Germinal center (tissue), 1 donor: Measurements from ENCODE around the gene EMD.
A peak's percentile ranks its signal among the peaks of the same experiment; 100 is the strongest.
"Not testable (repeated sequence)": the region's sequence is repeated elsewhere in the genome, so short reads cannot be mapped to it uniquely, and the experiment has no call there.

Experiments
- DNase-seq: peaks from one replicate; pipeline ENCODE4 v3.0.0; 2012; ENCODE audit warnings: mixed read lengths, low spot score

EMD gene

DNA sequence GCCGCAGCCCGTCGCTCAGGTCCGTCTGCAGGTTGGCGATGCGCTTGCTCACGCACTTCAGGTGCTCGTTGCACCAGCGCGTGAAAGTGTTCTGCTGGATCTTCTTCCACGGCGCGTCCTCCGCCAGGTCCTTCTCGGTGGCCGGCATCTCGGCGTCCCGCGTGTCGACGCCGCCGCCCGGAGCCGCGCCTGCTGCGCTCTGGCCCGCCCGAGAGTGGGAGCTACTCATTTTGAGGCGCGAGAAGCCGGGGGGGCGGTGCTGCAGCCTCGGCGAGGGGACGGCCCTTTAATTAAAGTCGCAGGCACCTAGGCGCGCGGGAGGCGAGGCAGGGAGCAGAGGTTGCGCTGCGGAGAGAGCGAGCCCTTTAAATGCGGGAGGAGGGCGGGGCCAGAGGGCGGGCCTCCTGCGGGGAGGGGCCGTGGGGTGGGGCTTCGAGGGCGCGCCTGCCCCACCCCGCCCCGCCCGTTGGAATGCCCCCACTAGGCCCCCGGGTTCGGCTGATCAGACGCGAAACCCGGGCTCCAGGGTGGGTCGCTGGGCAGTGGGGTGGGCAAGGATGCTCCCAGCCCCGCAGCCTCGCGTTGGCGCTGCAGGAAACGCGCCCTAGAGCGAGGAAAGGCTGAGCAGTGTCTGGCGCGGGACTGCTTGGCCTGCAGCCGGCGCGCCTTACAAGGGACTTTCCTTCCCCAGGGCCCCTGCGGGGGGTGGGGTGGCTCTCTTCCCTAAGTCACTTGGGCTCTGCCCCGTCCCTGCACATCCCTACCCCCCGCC lies 7.9 kb upstream of the EMD start:
- peak; percentile 82 for DNase-seq

DNA sequence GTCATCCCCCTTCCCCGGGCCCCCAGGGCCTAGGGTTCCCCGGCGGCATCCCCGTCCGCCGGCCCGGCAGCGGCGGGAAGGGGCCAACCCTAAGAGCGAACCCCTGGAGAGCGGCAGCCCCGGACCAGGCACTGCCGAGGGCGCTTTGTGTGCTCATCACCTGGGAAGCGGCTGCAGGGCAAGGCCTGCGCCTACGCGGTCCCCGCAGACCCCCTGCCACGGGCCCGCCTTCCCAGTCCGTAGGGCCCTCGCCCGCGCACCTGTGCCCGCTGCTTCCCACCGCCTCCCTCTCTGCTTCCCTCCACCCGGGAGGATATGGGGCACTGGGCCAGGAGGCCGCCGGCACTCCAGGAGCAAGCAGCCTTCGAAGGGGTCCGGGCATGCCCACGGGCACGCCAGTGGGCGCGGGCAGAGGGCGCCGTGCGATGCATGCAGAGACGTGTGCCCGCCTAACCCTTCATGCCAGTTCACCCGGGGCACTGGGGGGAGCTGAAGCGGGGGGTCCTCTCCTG lies 7.2 kb upstream of the EMD start:
- no peak for DNase-seq

DNA sequence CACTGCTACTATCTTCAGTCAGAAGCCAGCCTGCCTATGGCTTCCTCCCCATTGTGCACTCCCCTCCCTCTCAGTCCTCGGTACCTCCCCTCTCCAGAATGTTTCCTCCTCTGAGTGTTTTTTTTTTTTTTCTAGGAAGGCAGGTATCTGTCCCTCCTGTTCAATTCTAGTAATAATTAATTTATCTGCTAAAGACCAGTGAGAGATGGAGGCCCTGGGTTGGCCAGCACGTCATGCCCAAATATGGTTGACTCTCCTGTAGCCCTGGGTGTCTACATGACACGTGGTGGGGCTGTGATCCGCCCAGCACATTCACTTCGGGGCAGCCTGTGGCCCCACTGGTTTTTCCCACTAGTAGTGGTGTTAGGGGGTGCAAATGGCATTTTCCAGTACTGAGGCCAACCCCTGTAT lies 6.5 kb upstream of the EMD start:
- DNase-seq = no peak

DNA sequence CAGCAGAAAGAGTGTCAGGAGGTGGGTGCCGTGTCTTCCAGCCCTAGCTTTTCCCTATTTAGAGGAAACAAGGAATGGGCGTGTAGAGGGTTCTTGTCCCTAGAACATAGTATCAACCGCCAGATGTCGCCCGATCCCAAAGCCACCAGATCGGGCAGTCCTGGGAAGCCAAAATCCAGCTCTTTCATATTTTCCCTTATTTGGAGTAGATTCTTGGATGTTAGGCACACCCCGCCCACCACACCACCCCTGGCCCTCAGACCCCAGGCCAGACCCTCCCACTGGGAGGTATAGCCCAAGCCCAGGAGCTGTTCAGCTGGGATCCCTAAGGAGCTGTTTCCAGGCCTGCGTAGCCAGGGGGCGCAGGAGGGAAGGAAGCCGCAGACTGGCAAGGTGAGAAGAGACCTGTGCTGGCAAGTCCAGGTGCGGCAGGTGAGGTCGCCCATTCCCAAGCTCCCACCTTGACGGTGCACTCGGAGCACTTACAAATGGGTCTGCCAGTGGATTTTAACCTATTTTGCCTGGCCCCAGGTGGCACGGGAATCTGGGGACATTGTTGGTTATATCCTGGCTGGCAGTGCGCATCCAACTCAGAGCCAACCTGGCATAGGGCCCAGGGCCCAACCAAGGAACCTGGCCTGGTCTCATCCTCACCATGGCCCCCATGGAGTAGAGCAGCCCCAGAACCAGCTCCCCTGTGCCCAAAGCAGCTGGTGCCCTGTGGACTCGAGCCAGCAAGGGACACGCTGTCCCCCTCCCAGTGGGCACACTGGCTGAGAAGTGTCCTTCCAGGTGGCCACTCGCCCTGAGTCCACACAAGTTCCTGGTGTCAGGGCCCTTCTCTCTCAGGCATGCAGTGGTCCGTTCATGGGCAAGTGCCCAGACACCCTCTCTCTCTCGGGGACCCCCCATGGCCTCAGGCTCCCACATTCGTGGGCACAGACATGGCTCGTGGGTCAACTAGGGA lies 5.5 kb upstream of the EMD start:
- no peak for DNase-seq

DNA sequence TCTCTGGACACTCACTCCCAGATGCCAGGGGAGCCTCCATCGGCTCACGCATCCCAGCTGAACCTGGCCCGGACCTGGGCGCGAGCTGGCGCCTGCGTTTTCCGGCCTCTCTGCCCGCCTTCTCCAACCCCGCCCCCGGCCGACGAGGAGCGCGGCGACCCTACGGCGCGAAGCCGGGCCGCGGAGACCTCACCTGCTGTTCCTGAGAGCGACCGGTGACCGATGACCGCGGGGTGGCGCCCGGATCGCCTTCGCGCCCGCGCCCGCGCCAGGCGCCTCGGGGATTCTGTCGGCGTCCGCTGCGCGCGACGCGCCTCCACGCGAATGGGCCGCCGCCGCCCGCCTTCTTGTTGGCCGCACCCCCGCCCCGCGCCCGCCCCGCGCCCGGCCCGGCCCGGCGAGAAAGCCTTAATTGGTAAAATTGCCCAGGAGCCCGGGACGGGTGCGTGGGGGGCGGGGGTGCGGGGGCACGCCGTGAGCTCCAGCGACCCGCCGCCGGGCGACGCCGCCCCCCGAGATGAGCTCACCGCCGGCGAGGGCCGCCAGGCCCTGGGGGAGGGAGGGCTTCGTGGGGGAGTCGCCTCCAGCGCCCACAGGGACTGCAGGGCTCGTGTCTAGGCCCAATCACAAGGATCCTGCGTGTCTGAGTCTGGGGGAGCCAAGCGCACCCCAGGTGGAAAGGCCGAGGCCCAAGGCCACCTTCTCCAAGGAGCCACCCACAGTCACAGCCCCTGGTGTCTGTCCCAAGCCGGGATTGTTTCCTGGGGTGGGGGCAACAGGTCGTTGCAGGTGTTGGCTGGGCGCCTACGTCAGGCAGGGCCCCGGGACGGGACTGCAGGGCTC lies 4.6 kb upstream of the EMD start, which contains the start of gene FLNA:
TSS of gene FLNA (minus strand) at position 322 of the 843 bp plus-strand sequence. CDS start 3,389 bp downstream, outside the sequence.
- DNase-seq = no peak

DNA sequence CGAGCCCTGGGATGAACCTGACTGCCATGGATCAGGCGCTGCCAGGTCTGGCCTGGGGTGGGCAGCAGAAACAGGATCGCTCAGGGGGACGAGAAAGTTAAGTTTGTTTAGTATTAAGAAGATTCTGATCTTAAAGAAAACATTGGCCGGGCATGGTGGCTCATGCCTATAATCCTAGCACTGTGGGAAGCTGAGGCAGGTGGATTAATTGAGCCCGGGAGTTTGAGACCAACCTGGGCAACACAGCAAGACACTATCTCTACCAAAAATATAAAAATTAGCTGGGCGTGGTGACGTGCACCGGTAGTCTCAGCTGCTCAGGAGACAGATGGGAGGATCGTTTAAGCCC lies 4.0 kb upstream of the EMD start:
- no peak for DNase-seq

DNA sequence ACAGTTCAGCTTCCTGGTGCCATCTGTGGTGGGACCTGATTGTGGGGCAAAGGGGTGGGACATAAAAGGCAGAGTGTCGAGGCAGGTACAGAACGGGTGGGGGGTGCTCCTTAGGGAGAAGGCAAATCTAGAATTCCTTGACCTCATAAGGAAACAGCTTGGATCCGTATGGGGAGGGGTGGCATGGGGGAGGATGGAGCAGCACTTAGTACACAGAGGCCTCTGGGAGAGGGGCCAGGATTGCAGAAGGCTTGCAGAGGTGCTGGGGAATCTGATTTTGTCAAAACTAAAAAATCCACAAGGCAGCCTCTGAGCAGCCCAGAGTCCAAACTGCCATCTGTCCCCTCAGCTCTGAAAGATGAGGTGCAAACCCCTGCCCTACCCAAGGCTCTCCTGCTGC lies 2.3 kb upstream of the EMD start:
- DNase-seq = no peak

DNA sequence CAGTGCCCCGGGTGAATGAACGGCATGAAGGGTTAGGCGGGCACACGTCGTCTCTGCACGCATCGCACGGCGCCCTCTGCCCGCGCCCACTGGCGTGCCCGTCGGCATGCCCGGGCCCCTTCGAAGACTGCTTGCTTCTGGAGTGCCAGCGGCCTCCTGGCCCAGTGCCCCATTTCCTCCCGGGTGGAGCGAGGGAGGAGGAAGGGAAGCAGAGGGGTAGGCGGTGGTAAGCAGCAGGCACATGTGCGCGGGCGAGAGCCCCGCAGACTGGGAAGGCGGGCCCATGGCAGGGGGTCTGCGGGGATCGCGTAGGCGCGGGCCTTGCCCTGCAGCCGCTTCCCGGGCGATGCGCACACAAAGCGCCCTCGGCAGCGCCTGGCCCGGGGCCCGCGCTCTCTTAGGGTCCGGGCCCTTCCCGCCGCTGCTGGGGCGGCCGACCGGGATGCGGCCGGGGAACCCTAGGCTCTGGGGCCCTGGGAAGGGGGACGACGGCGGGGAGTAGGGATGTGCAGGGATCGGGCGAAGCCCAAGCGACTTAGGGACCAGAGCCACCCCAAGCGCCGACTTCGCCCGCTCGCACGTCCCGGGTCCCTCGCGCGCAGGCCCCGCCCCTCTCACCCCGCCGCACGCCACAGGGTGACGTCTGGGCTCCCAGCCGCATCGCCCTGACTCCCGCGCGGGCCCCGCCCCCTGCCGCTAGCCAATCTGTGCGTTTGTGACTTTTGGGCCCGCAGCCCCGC lies 866 bp upstream of the EMD start:
- peak; percentile 87 for DNase-seq

DNA sequence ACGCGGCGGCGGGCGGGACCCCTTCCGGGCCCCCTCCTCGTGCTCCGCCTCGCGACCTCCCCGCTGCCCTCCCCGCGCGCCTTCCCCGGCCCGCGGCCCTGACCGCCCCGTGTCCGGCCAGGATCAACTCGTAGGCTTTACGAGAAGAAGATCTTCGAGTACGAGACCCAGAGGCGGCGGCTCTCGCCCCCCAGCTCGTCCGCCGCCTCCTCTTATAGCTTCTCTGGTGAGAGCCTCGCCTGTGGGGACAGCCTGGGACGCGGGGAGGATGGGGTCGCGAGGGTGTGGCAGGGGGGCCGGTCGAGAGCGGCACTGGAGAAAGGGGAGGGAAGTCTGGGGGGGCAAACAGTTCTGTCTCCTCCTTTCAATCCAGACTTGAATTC lies 465 bp downstream of the EMD start:
- no peak for DNase-seq

DNA sequence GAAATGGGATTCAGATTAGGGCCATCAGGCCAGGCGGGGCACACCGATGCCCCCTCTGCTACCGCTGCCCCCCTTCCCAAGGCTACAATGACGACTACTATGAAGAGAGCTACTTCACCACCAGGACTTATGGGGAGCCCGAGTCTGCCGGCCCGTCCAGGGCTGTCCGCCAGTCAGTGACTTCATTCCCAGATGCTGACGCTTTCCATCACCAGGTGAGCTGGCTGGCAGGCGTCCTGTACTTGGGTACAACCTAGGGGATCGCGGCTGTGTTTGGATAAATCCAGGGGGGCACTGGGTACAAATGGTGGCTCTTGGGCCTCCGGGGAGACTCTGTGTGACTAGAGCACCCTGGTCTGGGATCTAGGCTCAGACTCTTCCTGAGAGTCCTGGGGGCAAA lies 1.1 kb downstream of the EMD start:
- no peak for DNase-seq

DNA sequence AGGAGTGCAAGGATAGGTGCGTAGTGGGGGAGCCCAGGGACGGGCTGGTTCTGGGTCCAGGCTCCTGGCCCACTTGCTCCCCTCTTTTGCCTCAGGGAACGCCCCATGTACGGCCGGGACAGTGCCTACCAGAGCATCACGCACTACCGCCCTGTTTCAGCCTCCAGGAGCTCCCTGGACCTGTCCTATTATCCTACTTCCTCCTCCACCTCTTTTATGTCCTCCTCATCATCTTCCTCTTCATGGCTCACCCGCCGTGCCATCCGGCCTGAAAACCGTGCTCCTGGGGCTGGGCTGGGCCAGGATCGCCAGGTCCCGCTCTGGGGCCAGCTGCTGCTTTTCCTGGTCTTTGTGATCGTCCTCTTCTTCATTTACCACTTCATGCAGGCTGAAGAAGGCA lies 1.7 kb downstream of the EMD start:
- no peak for DNase-seq

DNA sequence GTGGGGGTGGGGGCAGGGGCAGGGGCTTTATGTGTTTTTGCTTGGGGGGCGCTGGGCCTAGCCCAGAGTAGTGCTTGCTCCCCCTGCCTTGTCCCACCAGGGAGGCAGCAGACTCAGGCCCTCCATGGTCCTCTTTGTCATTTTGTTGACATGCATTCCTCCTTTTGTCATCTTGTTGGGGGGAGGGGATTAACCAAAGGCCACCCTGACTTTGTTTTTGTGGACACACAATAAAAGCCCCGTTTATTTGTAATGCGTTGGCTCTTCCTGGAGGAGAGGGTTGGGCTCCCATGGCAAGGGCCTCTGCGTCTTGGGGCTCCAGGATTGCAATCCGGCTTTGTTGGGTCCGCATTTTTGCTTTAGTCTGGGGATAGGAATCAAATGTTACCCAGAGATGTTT lies 2.2 kb downstream of the EMD start:
- no peak for DNase-seq

DNA sequence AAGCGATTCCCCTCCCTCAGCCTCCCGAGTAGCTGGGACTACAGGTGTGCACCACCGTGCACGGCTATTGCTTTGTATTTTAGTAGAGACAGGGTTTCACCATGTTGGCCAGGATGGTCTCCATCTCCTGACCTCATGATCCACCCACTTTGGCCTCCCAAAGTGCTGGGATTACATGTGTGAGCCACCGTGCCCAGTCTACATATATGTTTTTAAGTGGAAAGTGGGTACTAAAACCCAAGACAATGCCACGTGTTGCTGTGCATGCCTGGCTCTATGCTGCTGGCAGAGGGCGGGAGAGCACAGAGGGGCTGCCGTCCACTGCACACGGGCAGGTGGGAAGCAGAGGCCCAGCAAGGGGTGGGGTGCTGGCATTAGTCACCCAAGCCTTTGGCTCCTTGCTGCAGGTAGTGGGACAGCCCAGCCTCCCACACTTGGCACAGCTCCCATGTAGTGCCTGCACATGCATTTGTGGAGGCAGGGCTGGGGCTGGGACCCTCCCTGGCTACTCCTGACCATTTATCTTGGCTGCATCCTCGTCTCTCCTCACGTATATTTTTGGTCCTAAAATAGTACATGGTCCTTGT lies 3.5 kb downstream of the EMD start:
- DNase-seq = no peak

DNA sequence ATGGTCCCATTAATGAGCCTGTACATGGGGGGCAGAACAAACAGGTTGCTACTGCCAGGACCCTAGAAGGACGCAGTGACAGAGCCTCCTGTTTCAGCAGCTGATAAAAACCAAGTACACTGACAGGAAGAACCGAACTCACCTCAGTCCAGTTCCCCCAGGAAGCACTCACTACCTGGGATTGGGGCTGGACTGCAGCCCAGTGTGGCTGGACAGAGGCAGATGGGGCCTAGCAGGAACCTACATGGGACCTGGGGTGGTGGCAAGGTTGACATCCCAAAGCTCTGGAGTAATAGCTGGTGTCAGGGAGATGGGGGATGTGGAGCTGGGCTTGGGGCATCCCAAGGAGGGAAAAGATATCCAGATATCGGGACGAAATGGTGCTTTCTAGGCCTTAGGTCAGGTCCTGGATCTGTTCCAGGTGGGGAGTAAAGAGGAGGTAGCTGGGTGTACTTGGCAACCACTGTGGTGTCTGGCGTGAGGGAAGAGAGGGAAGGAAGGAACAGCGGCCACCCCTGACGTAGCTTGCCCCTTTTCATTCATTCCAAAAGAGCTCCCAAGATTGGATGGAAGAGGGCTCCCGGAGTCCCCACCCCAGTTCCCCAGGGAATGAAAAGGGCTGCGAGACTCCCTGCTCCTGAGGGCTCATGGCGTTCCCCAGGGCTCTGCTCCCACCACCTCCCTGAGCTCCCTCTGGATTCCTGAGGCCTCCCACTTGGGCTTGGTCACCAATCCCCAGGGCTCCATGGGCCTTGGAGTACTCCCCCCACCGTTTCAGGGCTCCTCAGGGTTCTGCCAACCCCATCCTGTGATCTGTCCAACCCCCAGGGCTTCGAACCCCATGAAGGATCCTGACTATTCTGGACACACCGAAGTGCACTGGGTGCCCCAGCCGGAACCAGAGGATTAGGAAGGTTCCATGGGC lies 4.5 kb downstream of the EMD start:
- no peak for DNase-seq

DNA sequence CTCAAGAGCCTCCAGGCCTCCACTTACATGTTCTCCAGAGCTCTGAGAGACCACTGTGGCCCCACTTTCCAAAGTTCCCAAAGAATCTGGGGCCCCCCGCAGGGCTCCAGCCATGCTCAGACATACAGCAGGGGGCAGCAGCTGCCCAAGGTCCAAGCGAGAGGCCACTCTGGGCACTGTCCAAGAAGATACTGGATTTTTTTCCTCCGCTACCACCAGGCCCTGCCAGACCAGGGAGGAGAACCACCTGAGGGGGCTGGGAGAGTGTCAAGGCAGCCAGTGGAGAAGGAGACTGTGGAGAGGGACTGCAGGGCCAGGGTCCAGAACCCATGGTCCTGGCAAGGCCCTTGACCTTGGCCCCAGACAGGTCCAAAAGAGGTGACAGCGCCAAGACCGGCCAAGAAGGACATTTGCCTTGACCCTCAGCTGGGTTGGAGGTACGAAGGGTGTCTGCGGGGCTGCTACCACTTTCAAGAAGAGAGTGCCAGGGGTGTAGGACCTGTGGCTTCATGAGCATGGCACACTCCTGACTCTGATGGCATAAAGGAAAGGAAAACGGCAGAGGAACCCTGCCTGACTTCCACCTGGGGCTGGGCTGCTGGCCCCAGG lies 5.3 kb downstream of the EMD start:
- no peak for DNase-seq

DNA sequence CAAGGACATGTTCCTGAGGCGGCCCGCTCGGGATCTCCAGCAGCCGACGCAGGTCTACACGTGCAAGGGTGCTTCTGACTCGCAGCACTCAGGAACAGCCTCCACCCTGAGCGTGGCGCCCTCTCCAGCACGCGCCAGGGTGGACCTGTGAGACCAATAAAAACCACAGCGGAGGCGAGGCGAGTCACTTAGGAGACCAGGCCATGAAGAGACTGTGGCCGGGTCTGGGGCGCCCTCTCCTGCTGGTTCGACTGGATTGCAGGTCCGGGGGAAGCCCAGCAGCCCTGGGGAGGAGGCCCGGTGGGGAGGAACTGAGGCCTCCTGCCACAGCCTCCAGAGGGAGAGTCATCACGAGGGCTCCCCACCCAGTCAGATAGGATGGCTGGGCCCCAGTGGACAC lies 9.0 kb downstream of the EMD start:
- not testable (repeated sequence) for DNase-seq

DNA sequence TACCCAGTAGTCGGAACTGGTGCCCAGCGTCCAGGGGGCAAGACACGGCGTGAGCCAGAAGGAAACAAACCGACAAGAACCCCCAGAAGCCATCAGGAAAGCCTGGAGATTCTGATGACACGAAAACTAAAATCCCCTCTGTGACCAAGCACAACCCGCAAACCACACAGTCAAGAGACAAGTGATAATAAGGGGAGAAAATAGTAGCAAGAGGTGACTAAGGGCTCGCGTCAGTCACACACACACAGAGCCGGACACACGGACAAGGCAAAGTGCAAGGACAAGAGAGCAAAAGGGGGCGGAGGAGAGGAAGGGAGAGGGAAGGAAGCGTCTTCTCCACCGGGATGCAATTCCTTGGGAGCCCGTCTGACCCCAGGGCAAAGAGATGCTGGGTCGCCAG lies 9.6 kb downstream of the EMD start:
- not testable (repeated sequence) for DNase-seq

DNA sequence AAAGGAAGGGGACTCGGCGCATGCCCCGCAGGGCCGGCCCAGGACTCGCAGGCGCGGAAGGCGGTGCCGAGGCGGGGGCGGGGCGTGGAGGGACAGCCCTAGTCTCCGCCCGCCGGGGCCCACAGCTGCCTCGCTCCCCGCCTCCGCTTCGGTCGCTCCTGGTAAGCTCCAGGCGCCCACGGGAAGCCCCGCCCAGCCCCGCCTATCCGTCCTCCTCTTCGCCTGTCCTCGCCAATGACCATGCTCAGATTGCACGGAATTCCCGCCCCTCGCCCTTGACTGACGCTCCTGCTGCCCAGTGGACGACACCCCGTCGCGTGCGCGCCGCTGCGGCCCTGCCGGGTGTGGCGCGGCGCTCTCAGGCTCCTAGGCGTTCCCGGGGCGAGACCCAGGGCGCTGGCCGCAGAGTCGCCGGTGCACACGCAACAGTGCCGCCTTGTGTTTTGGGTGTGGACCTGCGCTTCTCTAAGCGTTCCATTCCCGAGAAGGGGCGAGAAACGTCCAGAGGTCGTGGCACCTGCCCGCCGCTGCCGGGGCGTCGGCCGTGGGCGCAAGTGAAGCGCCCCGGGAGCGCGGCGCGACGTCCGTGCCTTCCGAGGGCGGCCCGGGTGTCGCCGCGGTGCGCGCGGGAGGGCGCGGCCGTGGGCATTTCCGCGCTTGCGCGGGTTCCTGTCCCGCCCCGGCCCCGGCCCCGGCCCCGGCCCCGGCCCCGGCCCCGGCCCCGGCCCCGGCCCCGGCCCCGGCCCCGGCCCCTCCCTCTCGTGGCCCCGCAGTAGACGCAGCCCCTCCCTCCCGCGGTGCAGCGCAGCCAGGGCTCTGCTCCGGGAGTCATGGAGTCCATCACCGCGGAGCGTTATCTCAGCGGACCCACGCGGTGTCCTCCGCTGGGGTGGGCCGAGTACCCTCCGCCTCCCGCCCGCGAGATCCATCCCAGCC lies 11.0 kb downstream of the EMD start:
- DNase-seq = not testable (repeated sequence)
